Retinal pigment epithelial cell (primary cell): Measurements from ENCODE around the gene CXCR4.
"Not testable (repeated sequence)": the region's sequence is repeated elsewhere in the genome, so short reads cannot be mapped to it uniquely, and the experiment has no call there.

Experiments
- DNase-seq: peaks from one replicate; pipeline ENCODE4 v3.0.0-alpha.2; 2010; ENCODE audit warnings: low read depth
- H3K4me3 ChIP-seq: 2 replicates; pipeline ENCODE4 v1.5.1; 2011; ENCODE audit warnings: mild to moderate bottlenecking, low read length, control low read depth, moderate library complexity
- TF ChIP-seq, protein P1 (sequence below): conservative IDR thresholded peaks from 2 replicates; pipeline ENCODE4 v1.5.1; 2011; ENCODE audit warnings: low read depth, low read length, control low read depth, inconsistent platforms

Gene CXCR4

DNA sequence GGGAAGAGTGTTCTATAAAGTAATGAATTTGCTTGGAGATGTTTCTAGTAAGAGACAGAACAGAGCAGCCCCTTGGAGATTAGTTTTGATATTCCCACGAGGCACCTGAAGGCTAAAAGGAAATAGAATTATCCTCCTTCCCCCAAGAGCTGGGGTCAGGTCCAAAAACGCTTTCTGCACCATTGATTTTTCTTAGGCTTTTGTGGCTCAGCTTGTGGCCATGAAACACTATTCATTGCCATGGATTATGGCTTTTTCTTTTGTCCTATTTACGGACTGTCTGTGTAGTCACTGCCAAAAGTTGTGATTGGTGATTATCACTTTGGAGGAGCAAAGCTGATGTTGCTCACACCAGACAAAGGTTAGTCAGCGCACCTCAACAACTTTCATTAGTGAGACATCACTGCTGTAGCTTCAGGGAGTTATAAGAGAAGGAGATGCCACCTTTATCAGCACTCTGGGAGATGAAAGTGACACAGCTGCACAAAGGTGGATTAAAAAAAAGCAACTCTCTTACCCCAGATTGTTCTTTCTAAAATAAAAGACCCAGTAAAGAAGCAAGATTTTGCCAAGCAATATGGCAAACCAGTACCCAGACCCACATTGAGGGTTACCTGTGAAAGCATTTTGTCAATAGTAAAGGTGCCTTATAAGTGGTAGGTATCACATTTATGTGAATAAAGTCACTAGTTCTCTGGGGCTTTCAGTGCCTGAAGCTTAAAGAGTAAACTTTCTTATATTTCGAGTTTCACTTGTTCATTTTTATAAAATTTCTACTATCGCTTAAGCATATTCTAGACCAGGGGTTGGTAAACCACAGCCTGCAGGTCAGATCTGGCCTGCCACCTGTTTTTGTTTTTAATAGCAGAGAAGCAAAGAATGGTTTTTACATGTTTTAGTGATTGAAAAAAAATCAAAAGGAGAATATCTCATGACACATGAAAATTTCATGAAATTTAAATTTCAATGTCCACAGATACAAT lies 10.6 kb downstream of the CXCR4 start:
- TF ChIP-seq, protein P1, sequence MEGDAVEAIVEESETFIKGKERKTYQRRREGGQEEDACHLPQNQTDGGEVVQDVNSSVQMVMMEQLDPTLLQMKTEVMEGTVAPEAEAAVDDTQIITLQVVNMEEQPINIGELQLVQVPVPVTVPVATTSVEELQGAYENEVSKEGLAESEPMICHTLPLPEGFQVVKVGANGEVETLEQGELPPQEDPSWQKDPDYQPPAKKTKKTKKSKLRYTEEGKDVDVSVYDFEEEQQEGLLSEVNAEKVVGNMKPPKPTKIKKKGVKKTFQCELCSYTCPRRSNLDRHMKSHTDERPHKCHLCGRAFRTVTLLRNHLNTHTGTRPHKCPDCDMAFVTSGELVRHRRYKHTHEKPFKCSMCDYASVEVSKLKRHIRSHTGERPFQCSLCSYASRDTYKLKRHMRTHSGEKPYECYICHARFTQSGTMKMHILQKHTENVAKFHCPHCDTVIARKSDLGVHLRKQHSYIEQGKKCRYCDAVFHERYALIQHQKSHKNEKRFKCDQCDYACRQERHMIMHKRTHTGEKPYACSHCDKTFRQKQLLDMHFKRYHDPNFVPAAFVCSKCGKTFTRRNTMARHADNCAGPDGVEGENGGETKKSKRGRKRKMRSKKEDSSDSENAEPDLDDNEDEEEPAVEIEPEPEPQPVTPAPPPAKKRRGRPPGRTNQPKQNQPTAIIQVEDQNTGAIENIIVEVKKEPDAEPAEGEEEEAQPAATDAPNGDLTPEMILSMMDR: no peak
- no peak for DNase-seq
- no peak overlapping the region for H3K4me3 ChIP-seq

DNA sequence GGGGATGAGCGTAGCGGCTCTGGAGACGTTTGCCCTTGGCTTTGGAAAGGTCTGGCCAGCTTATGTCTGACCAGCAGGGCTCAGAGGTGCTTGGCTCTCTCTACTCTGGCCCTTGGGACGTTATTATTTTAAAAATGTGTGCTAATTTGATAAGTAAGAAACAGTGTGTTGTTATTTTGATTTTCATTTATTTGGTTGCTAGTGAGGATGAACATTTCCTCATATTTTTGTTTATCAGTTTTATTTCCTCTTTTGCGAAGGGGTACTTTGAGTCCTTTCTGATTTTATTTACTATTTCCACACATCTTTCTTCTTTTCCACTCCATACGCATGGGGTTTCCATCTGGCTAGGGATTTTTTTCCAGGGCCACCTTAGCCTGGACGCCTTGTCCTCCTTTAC lies 11.4 kb downstream of the CXCR4 start:
- DNase-seq: no peak
- TF ChIP-seq, protein P1: no peak
- no peak overlapping the region for H3K4me3 ChIP-seq

DNA sequence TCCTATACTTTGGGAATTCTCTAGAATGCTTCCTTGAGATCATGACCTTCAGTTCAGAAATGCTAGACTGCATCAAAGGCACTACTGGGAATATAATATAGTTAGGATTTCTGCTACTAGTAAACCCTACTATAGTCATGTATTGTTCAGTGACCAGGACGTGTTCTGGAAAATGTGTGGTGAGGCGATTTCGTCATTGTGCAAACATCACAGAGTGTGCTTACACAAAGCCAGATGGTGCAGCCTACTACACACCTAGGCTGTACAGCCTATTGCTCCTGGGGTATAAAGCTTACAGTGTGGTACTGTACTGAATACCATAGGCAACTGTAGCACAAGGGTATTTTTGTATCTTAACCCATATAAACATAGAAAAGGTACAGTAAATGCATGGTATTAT lies 13.0 kb downstream of the CXCR4 start:
- TF ChIP-seq, protein P1: no peak
- no peak for DNase-seq

DNA sequence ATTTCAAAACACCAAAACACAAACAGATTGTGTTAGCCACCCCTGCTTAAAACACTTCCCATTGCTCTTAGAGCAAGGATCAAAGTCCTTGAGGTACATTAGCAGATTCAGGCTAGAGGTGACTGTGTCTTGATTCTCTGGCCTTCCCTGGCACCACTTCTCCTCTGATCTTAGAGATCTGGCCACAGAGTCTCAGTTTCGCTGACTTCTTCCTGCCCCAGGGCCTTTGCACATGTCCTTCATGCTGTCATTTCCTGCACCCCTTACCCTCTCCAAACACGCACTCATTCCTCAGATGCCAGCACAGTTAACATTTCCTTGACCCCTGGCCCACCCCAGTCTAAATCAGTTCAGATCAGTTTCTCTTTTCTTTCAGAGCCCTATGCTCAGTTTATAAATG lies 16.9 kb downstream of the CXCR4 start:
- DNase-seq: no peak
- H3K4me3 ChIP-seq: no peak overlapping the region
- TF ChIP-seq, protein P1: no peak

More for the DNA sequence above, 13.0 kb downstream of the CXCR4 start:
- no peak overlapping the region for H3K4me3 ChIP-seq

DNA sequence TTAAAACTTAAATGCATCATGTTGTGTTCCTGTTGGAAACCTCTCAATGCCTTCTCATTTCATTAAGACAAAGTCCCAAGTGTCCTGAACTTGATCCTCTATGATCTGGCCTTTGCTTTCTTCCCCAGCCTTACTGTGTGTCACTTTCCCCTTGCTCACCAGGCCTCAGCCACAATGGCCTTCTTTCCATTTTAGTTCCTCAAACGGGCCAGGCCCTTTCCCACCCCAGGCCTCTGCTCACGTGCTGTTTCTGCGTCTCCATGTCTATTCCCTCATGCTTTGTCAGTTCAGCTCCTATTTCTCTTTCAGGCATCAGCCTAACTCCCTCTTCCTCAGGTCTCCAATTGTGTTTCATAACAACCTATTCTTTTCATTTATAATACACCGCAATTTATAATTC lies 19.5 kb downstream of the CXCR4 start:
- TF ChIP-seq, protein P1: no peak
- H3K4me3 ChIP-seq: no peak overlapping the region
- DNase-seq: no peak

DNA sequence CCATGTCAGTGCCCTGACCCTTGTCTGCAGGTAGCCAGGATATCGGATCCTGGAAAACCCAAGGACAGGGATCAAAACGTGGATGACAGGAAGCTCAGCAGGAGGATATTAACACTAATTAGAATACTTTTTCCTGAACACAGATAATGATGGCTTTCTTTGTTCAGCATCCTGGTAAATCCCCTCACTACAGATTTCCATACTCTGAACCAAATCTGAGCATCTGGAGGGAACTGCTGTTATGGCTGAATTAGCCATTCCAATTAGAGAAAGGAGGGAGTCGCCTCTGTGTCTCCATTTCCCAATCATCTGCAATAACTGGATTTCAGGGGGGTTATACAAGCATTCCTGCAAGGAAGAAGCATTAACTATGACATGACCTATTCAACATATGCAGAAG lies 24.4 kb downstream of the CXCR4 start:
- H3K4me3 ChIP-seq: no peak overlapping the region
- no peak for DNase-seq
- TF ChIP-seq, protein P1: no peak

DNA sequence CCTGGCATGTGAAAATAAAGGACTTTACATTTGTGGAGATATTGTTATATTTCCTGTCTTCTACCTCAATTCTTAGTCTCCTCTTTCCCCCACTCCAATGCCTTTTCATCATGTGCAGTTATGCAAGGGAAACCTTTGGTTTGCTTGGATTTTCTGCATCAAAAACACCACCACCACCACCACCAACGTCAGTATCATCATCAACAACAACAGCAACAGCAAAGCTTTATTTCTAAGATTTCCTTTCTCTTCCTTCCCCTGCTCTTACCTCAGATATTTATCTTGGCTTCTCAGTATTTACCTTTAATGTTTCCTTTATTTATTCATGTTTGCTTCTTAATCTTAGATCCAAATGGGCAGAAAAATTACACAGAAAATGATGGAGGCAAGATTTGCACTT lies 26.1 kb downstream of the CXCR4 start:
- TF ChIP-seq, protein P1: no peak
- no peak for DNase-seq
- H3K4me3 ChIP-seq: no peak overlapping the region

DNA sequence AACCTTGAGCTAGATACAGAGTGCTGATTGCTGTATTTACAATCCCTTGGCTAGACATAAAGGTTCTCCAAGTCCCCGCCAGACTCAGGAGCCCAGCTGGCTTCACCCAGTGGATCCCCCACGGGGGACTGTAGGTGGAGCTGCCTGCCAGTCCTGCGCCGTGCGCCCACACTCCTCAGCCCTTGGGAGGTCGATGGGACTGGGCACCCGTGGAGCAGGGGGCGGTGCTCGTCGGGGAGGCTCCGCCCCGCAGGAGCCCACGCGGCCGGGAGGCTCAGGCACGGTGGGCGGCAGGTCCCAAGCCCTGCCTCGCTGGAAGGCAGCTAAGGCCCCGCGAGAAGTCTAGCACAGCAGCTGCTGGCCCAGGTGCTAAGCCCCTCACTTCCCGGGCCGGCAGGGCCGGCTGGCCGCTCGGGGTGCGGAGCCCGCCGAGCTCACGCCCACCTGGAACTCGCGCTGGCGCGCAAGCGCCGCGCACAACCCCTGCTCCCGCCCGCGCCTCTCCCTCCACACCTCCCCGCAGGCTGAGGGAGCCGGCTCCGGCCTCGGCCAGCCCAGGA lies 30.0 kb downstream of the CXCR4 start:
- DNase-seq, H3K4me3 ChIP-seq: not testable (repeated sequence)
